Measurements from ENCODE around the gene RNU2-63P.
"Not testable (repeated sequence)": the region's sequence is repeated elsewhere in the genome, so short reads cannot be mapped to it uniquely, and the experiment has no call there.

GRCh38 chr2:88000474-88000873, 15.9 kb downstream of the RNU2-63P start:
- TF ChIP-seq, protein P1, sequence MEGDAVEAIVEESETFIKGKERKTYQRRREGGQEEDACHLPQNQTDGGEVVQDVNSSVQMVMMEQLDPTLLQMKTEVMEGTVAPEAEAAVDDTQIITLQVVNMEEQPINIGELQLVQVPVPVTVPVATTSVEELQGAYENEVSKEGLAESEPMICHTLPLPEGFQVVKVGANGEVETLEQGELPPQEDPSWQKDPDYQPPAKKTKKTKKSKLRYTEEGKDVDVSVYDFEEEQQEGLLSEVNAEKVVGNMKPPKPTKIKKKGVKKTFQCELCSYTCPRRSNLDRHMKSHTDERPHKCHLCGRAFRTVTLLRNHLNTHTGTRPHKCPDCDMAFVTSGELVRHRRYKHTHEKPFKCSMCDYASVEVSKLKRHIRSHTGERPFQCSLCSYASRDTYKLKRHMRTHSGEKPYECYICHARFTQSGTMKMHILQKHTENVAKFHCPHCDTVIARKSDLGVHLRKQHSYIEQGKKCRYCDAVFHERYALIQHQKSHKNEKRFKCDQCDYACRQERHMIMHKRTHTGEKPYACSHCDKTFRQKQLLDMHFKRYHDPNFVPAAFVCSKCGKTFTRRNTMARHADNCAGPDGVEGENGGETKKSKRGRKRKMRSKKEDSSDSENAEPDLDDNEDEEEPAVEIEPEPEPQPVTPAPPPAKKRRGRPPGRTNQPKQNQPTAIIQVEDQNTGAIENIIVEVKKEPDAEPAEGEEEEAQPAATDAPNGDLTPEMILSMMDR (conservative IDR thresholded peaks at IDR 0.05; ENCODE audit: low read length): not testable (repeated sequence)
- TF ChIP-seq EZH2phosphoT487 (IDR thresholded peaks at IDR 0.05; ENCODE audit: borderline replicate concordance, low read depth, low read length): not testable (repeated sequence)
